ENCODE data around the gene TPPP2.

DNA sequence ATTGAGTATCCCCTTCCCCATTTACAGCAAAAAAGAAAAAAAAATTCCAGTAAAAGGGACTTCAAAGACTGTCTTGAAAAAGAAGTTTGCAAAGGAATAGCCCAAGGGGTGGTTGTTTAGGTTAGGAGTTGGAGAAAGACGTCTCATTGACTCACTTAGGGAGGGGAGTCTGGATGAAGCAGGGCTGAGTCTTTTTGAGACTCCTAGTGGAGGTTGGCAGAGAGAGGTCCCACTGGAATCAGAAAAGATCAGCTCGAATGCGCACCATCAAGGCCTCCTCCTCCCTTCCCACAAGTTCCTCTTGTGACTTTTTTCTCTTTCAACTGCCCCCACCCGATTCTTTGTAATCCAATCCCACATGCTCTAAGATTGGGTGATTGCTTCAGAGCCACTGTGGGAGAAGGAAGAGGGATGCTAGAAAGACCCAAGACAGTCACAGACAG is 42.0 kb downstream of the TPPP2 start:
- TF ChIP-seq POLR2A (IDR thresholded peaks at IDR 0.05; ENCODE audit: low read length) (no peak), GATA1 (IDR thresholded peaks at IDR 0.05; ENCODE audit: low read depth, low read length) (no peak)

Data from erythroblast (primary cell).